ENCODE measurements around the gene CHERP. TPM values are rescaled to one million over a fixed set of nuclear protein-coding genes. Genes with fewer than 3 reads are reported as not detected.

CHERP gene
- total RNA-seq, 1 donor from 2014 or later: 70.8 TPM

DNA sequence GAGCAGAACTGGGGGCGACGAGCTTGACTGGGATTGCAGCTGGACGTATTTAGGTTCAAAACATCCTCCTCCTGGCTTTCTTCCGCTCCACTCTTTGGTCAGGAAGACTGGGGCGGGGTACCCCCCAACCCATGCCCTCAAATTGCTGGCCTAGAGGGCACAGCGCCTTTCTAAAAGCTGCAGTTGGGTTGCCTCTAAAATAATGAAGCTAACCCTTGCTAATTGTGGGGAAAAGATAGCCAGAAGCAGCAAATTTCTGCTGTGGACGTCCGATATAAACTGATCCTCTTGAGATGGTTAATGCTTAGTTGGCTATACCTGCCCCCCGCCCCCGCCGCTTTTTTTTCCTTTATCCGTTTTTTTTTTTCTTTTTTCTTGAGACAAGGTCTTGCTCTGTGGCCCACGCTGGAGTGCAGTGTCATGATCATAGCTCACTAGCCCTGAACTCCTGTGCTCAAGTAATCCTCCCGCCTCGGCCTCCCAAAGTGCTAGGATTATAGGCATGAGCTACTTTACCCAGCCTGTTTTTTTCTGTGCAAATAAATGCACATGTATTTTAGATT lies 754 bp upstream of the CHERP start:
- Mint-ChIP-seq H3K4me1 (ENCODE audit: unreplicated experiment) (peaks cover 20% of the 10 kb centered on the region), H3K27ac (peak overlapping the region; percentile 84), H3K4me3 (peak overlapping the region; percentile 92), H3K36me3 (peaks cover 19% of the 10 kb centered on the region), H3K9me3 (no peaks in the 10 kb centered on the region), H3K27me3 (no peaks in the 10 kb centered on the region)
- no peak for DNase-seq (ENCODE audit: extremely low spot score, unreplicated experiment)
- TF ChIP-seq, protein P1, sequence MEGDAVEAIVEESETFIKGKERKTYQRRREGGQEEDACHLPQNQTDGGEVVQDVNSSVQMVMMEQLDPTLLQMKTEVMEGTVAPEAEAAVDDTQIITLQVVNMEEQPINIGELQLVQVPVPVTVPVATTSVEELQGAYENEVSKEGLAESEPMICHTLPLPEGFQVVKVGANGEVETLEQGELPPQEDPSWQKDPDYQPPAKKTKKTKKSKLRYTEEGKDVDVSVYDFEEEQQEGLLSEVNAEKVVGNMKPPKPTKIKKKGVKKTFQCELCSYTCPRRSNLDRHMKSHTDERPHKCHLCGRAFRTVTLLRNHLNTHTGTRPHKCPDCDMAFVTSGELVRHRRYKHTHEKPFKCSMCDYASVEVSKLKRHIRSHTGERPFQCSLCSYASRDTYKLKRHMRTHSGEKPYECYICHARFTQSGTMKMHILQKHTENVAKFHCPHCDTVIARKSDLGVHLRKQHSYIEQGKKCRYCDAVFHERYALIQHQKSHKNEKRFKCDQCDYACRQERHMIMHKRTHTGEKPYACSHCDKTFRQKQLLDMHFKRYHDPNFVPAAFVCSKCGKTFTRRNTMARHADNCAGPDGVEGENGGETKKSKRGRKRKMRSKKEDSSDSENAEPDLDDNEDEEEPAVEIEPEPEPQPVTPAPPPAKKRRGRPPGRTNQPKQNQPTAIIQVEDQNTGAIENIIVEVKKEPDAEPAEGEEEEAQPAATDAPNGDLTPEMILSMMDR (conservative IDR thresholded peaks at IDR 0.05): no peak

DNA sequence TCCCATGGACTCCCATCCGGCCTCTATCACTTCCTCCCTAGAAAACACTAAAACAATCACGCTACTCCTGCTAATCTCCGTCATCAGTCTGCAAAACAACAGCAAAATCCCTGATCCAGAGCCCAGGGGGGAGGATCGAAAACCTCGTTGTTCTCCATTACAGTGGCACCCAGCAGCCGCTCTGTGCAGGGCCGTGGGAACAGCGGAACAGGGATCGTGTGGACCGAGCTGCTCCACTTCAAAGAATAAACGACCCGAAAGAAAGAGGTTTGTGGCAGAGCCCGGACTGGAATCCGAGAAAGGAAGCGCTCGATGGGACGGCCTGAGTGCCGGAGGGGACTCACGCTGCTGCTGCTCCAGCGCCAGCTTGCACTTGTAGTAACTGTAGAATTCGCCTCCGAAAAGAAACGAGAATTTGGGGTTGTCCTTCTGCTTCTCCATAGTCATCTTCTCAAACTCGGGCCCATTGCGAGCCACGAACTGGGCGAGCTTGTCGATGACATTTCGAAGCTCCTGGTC lies 652 bp downstream of the CHERP start:
- Mint-ChIP-seq H3K4me1 (ENCODE audit: unreplicated experiment) (peaks cover 20% of the 10 kb centered on the region), H3K4me3 (peak overlapping the region; percentile 92), H3K27me3 (no peaks in the 10 kb centered on the region), H3K36me3 (peaks cover 23% of the 10 kb centered on the region), H3K9me3 (no peaks in the 10 kb centered on the region), H3K27ac (peak overlapping the region; percentile 82)
- TF ChIP-seq, protein P1 (conservative IDR thresholded peaks at IDR 0.05): no peak
- no peak for DNase-seq (ENCODE audit: extremely low spot score, unreplicated experiment)

DNA sequence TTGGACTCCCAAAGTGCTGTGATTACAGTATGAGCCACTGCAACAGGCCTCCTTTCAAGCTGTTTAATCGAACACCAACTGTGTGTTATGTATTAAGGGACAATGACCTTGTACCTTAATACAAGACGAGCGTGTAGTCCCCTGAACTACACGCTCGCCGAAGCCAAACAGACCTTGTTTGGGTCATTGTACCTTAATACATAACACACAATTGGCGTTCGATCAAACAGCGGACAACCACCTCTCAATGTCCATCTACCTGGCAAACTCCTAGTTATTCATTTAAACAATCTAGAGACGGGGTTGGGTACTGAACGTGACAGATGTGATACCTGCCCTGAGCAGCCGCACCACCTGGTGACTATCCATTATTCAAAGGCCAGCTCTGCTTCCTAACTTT lies 1.3 kb downstream of the CHERP start:
- Mint-ChIP-seq H3K9me3 (no peaks in the 10 kb centered on the region), H3K27me3 (no peaks in the 10 kb centered on the region), H3K4me3 (peak overlapping the region; percentile 92), H3K36me3 (peaks cover 23% of the 10 kb centered on the region), H3K27ac (peak overlapping the region; percentile 82), H3K4me1 (ENCODE audit: unreplicated experiment) (peaks cover 20% of the 10 kb centered on the region)
- no peak for DNase-seq (ENCODE audit: extremely low spot score, unreplicated experiment)
- TF ChIP-seq, protein P1 (conservative IDR thresholded peaks at IDR 0.05): no peak

DNA sequence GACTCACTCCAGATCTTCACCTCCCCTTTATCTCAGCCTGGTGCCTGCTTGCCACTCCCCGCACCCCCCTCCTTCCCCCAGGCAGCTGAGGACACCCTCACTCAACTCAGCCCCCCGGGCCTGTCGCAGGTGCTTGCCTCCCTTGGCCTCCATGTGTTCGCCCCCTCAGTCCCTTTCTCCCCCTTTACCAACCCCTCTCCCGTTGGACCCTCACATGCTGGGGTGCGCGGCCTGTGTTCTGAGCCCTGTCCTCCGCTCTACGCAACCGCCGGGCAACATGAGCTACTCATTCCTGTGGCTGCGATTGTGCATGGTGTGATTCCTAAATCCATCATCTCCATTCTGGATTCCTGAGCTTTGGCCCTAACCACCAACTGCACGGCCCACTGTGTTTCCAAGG lies 5.1 kb downstream of the CHERP start:
- no peak overlapping the region for H3K27ac Mint-ChIP-seq
- H3K27me3 Mint-ChIP-seq: no peaks in the 10 kb centered on the region
- H3K4me3 Mint-ChIP-seq: no peak overlapping the region
- H3K36me3 Mint-ChIP-seq: peaks cover 19% of the 10 kb centered on the region
- no peak for DNase-seq (ENCODE audit: extremely low spot score, unreplicated experiment)
- TF ChIP-seq, protein P1 (conservative IDR thresholded peaks at IDR 0.05): no peak
- H3K9me3 Mint-ChIP-seq: no peaks in the 10 kb centered on the region
- H3K4me1 Mint-ChIP-seq (ENCODE audit: unreplicated experiment): peaks cover 8% of the 10 kb centered on the region

DNA sequence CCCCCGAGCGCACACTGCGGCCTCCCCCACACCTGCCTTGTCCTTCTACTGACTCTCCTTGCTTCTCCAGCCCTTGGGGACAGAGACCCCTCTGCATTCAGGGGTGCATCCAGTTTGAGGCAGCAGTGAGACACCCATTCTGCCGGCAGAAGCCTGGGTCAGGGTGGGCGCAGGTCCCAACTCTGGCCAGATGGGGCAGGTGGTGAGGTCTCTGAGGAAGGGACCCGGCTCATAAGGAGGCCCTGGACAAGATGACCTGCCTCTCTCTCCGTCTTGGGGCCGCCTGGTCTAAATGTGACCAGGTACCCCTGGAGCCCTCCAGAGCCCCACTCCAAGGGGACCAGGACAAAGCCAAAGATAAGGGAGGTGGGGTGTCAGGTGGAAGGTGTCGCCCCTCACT lies 6.1 kb downstream of the CHERP start:
- H3K36me3 Mint-ChIP-seq: peaks cover 20% of the 10 kb centered on the region
- no peaks in the 10 kb centered on the region for H3K9me3 Mint-ChIP-seq
- no peak overlapping the region for H3K4me3 Mint-ChIP-seq
- TF ChIP-seq, protein P1 (conservative IDR thresholded peaks at IDR 0.05): no peak
- no peak overlapping the region for H3K27ac Mint-ChIP-seq
- H3K27me3 Mint-ChIP-seq: no peaks in the 10 kb centered on the region
- H3K4me1 Mint-ChIP-seq (ENCODE audit: unreplicated experiment): peaks cover 3% of the 10 kb centered on the region
- no peak for DNase-seq (ENCODE audit: extremely low spot score, unreplicated experiment)
